Activated naive CD4-positive, alpha-beta T cell treated with anti-CD3 and anti-CD28 coated beads, Interleukin-2, amount 50 U/mL, for 72 hours (primary cell): ENCODE results near the gene EFNA3. TPM values are rescaled to one million over a fixed set of nuclear protein-coding genes. Genes with fewer than 3 reads are reported as not detected.

ENCODE experiments used
- ATAC-seq, 2 donors: fragments of 150-1000 bp; cut with Tn5 transposase; 2 replicates each; pipeline ENCODE4 v1.10.0; 2021; ENCODE audit warnings: mild to moderate bottlenecking in 2 of 2, moderate library complexity in 2 of 2
- DNase-seq, 2 donors: peaks; one replicate each; pipeline ENCODE4 v3.0.0; 2021 to 2022; ENCODE audit warnings: low spot score in 2 of 2
- H3K27ac Mint-ChIP-seq, 2 donors: one replicate each; pipeline ENCODE4 v1.8.0; 2022; ENCODE audit warnings: mild to moderate bottlenecking in 2 of 2, mixed read lengths in 2 of 2
- H3K36me3 Mint-ChIP-seq, 2 donors: one replicate each; pipeline ENCODE4 v1.8.0; 2022; ENCODE audit warnings: mixed read lengths in 2 of 2
- H3K9me3 Mint-ChIP-seq, 2 donors: one replicate each; pipeline ENCODE4 v1.8.0; 2022; ENCODE audit warnings: mixed read lengths in 2 of 2
- total RNA-seq, 2 donors: library from RNA; stranded (reverse); gene quantifications; one replicate each; pipeline ENCODE4 v1.2.3, GENCODE V29; 2022

EFNA3 gene
- total RNA-seq, 2 donors from 2014 or later, result 1.7 to 12.6 TPM

- ATAC-seq (peak; percentile 52 to 59), DNase-seq (peak; percentile 89 to 100)
- H3K36me3 Mint-ChIP-seq, result peaks cover 0 to 9% of the 10 kb centered on the region in 2 donors
- H3K27ac Mint-ChIP-seq, result no peak overlapping the region
- no peaks in the 10 kb centered on the region for H3K9me3 Mint-ChIP-seq
Measured at GRCh38 chr1:155061381-155062150, 17.1 kb upstream of the EFNA3 start.

- peak in 1 of 2 donors; percentile 15 for ATAC-seq
- H3K9me3 Mint-ChIP-seq, result no peaks in the 10 kb centered on the region
- DNase-seq, result no peak
- H3K36me3 Mint-ChIP-seq, result peaks cover 0 to 9% of the 10 kb centered on the region in 2 donors
- H3K27ac Mint-ChIP-seq, result no peak overlapping the region
Measured at GRCh38 chr1:155062151-155062686, 16.4 kb upstream of the EFNA3 start.

GRCh38 chr1:155062702-155063411, 15.8 kb upstream of the EFNA3 start:
- DNase-seq, result peak in 1 of 2 donors; percentile 94
- peak; percentile 15 to 52 for ATAC-seq
- Mint-ChIP-seq H3K27ac (peak overlapping the region in 1 of 2 donors; percentile 28), H3K9me3 (no peaks in the 10 kb centered on the region), H3K36me3 (peaks cover 0 to 5% of the 10 kb centered on the region in 2 donors)

- peak; percentile 81 to 83 for DNase-seq
- H3K36me3 Mint-ChIP-seq, result no peaks in the 10 kb centered on the region
- ATAC-seq, result peak; percentile 85 to 87
Measured at GRCh38 chr1:155063550-155064110, 15.0 kb upstream of the EFNA3 start, which contains the start of gene EFNA4. EFNA4 (plus strand) TSS chr1:155063740; CDS start chr1:155063824, 84 bp downstream.

GRCh38 chr1:155064111-155064831, 14.4 kb upstream of the EFNA3 start:
- Mint-ChIP-seq H3K36me3 (no peaks in the 10 kb centered on the region), H3K9me3 (no peaks in the 10 kb centered on the region), H3K27ac (peak overlapping the region; percentile 33 to 39)
- DNase-seq (no peak), ATAC-seq (peak; percentile 43 to 60)

More at GRCh38 chr1:155063550-155064110, 15.0 kb upstream of the EFNA3 start, which contains the start of gene EFNA4:
- peak within 1 kb of the TSS; percentile 33 to 44 for H3K27ac Mint-ChIP-seq
- H3K9me3 Mint-ChIP-seq, result no peaks in the 10 kb centered on the region

- ATAC-seq (no peak), DNase-seq (no peak)
- Mint-ChIP-seq H3K9me3 (no peaks in the 10 kb centered on the region), H3K36me3 (no peaks in the 10 kb centered on the region), H3K27ac (peak overlapping the region; percentile 33 to 39)
Measured at GRCh38 chr1:155064832-155065429, 13.7 kb upstream of the EFNA3 start.

GRCh38 chr1:155066777-155067176, 11.9 kb upstream of the EFNA3 start:
- no peaks in the 10 kb centered on the region for H3K9me3 Mint-ChIP-seq
- H3K36me3 Mint-ChIP-seq, result no peaks in the 10 kb centered on the region
- ATAC-seq, result no peak
- no peak for DNase-seq
- no peak overlapping the region for H3K27ac Mint-ChIP-seq

GRCh38 chr1:155068599-155068998, 10.0 kb upstream of the EFNA3 start:
- no peaks in the 10 kb centered on the region for H3K36me3 Mint-ChIP-seq
- DNase-seq (no peak), ATAC-seq (no peak)
- H3K9me3 Mint-ChIP-seq, result no peaks in the 10 kb centered on the region
- H3K27ac Mint-ChIP-seq, result peak overlapping the region in 1 of 2 donors; percentile 65

GRCh38 chr1:155069551-155070157, 9.0 kb upstream of the EFNA3 start:
- Mint-ChIP-seq H3K9me3 (no peaks in the 10 kb centered on the region), H3K27ac (no peak overlapping the region), H3K36me3 (no peaks in the 10 kb centered on the region)
- no peak for ATAC-seq
- no peak for DNase-seq

GRCh38 chr1:155070158-155070621, 8.4 kb upstream of the EFNA3 start:
- ATAC-seq, result no peak
- H3K27ac Mint-ChIP-seq, result no peak overlapping the region
- DNase-seq, result no peak
- no peaks in the 10 kb centered on the region for H3K36me3 Mint-ChIP-seq
- no peaks in the 10 kb centered on the region for H3K9me3 Mint-ChIP-seq

- Mint-ChIP-seq H3K27ac (no peak overlapping the region), H3K36me3 (no peaks in the 10 kb centered on the region), H3K9me3 (no peaks in the 10 kb centered on the region)
- DNase-seq, result peak in 1 of 2 donors; percentile 77
- ATAC-seq, result peak; percentile 82 to 97
Measured at GRCh38 chr1:155070721-155071569, 7.7 kb upstream of the EFNA3 start.

- DNase-seq (no peak), ATAC-seq (no peak)
- Mint-ChIP-seq H3K9me3 (no peaks in the 10 kb centered on the region), H3K27ac (peak overlapping the region in 1 of 2 donors; percentile 75), H3K36me3 (no peaks in the 10 kb centered on the region)
Measured at GRCh38 chr1:155071701-155072100, 6.9 kb upstream of the EFNA3 start.

GRCh38 chr1:155072531-155073289, 5.9 kb upstream of the EFNA3 start:
- Mint-ChIP-seq H3K27ac (no peak overlapping the region), H3K36me3 (no peaks in the 10 kb centered on the region), H3K9me3 (no peaks in the 10 kb centered on the region)
- DNase-seq, result no peak
- no peak for ATAC-seq
